Thymus (tissue), 14 donors: ENCODE measurements around the gene ZNF320. TPM values are rescaled to one million over a fixed set of nuclear protein-coding genes. Genes with fewer than 3 reads are reported as not detected.
"Not testable (repeated sequence)": the region's sequence is repeated elsewhere in the genome, so short reads cannot be mapped to it uniquely, and the experiment has no call there.

Experiments
- DNase-seq, 9 donors: peaks; one replicate each; pipeline ENCODE4 v3.0.0-alpha.2; 2013; ENCODE audit warnings: low spot score in 9 of 9, low read depth in 6 of 9, missing footprints in 1 of 9
- H3K27ac ChIP-seq, 2 donors: one replicate each; pipeline ENCODE4 v1.5.1; 2013; ENCODE audit warnings: control low read depth in 1 of 2, low read depth in 1 of 2, low read length in 1 of 2, mild to moderate bottlenecking in 1 of 2, moderate library complexity in 1 of 2
- H3K27me3 ChIP-seq, 2 donors: one replicate each; pipeline ENCODE4 v1.5.1; 2013; ENCODE audit warnings: low read length in 1 of 2; ENCODE audit not compliant: control insufficient read depth in 2 of 2, insufficient read depth in 1 of 2
- H3K36me3 ChIP-seq, 2 donors: one replicate each; pipeline ENCODE4 v1.5.1; 2013; ENCODE audit warnings: low read length in 1 of 2, mild to moderate bottlenecking in 1 of 2, moderate library complexity in 1 of 2; ENCODE audit not compliant: control insufficient read depth in 2 of 2, insufficient read depth in 2 of 2
- H3K4me1 ChIP-seq, 2 donors: one replicate each; pipeline ENCODE4 v1.5.1; 2013; ENCODE audit warnings: low read length in 2 of 2; ENCODE audit not compliant: control insufficient read depth in 2 of 2, insufficient read depth in 2 of 2
- H3K4me3 ChIP-seq, 2 donors: one replicate each; pipeline ENCODE4 v1.5.1; 2013; ENCODE audit warnings: low read length in 2 of 2, control low read depth in 1 of 2, mild to moderate bottlenecking in 1 of 2
- H3K9me3 ChIP-seq, 2 donors: one replicate each; pipeline ENCODE4 v1.5.1; 2013; ENCODE audit warnings: low read length in 1 of 2, mild to moderate bottlenecking in 1 of 2; ENCODE audit not compliant: control insufficient read depth in 2 of 2, insufficient read depth in 1 of 2
- WGBS: extraction: QIAGEN DNeasy Blood & Tissue Kit; methylation state at CpG from one replicate; pipeline ENCODE4 v1.1.7; 2013; 5-methylcytosine and 5-hydroxymethylcytosine counted together
- long read RNA-seq, 10 donors: transcript quantifications; one replicate each; lab custom pipeline, GENCODE V29; 2026
- polyA plus RNA-seq: library from polyadenylated mRNA; stranded (reverse); fragments of 200-250 nt; gene quantifications from one replicate; pipeline ENCODE4 v1.2.3, GENCODE V29; 2013
- total RNA-seq: library from RNA; stranded (reverse); fragments of 120-200 nt; gene quantifications from one replicate; pipeline ENCODE4 v1.2.4, GENCODE V29; 2013
- donor health status: healthy.

Gene ZNF320
- 7.6 TPM for total RNA-seq
- polyA plus RNA-seq: 9.7 TPM
- long read RNA-seq, donor 1: 0 reads
- long read RNA-seq, donor 2: 0 reads
- long read RNA-seq, donor 3, partial matches to known transcripts: 6 of 6 reads
- long read RNA-seq, donor 3, other reads (novel, unspliced or antisense): 0 of 6 reads
- long read RNA-seq, donor 4: 0 reads
- long read RNA-seq, donor 5, partial matches to known transcripts: 0 of 1 reads
- long read RNA-seq, donor 5, other reads (novel, unspliced or antisense): 0 of 1 reads
- long read RNA-seq, donor 6: 0 reads
- long read RNA-seq, donor 7: 0 reads
- long read RNA-seq, donor 8: 0 reads
- long read RNA-seq, donor 9, partial matches to known transcripts: 0 of 1 reads
- long read RNA-seq, donor 9, other reads (novel, unspliced or antisense): 0 of 1 reads
- long read RNA-seq, donor 10: 0 reads

GRCh38 chr19:52897138-52897935, at the start of gene ZNF320:
Gene ZNF320, minus strand, starts transcription at chr19:52897635. Its CDS starts 7,380 bp downstream, at chr19:52890255.
- WGBS: 2% methylated on average over 56 of the region's 56 CpGs
- peaks cover 11 to 13% of the 10 kb centered on the region in 2 donors for H3K4me1 ChIP-seq
- H3K36me3 ChIP-seq: peaks cover 0 to 4% of the 10 kb centered on the region in 2 donors
- peak within 1 kb of the TSS; percentile 87 to 95 for H3K4me3 ChIP-seq
- peak within 1 kb of the TSS; percentile 84 to 89 for H3K27ac ChIP-seq
- H3K9me3 ChIP-seq: peaks cover 0 to 4% of the 10 kb centered on the region in 2 donors
- peak; percentile 77 to 97 (median 92) for DNase-seq
- H3K27me3 ChIP-seq: no peaks in the 10 kb centered on the region

GRCh38 chr19:52946322-52947310, 49.2 kb upstream of the ZNF320 start:
- Histone ChIP-seq H3K4me1 (peaks cover 2 to 11% of the 10 kb centered on the region in 2 donors), H3K4me3 (no peak overlapping the region), H3K27me3 (no peaks in the 10 kb centered on the region), H3K9me3 (peaks cover 7 to 35% of the 10 kb centered on the region in 2 donors), H3K27ac (no peak overlapping the region), H3K36me3 (peaks cover 9 to 10% of the 10 kb centered on the region in 2 donors)
- peak in 1 of 9 donors; percentile 5 for DNase-seq
- 57% methylated on average over 39 of the region's 39 CpGs for WGBS

- WGBS: 81% methylated on average over 24 of the region's 24 CpGs
- H3K9me3 ChIP-seq: peaks cover 6 to 35% of the 10 kb centered on the region in 2 donors
- peaks cover 2 to 11% of the 10 kb centered on the region in 2 donors for H3K4me1 ChIP-seq
- peaks cover 3% of the 10 kb centered on the region in 2 donors for H3K36me3 ChIP-seq
- no peak for DNase-seq
- no peak overlapping the region for H3K27ac ChIP-seq
- no peaks in the 10 kb centered on the region for H3K27me3 ChIP-seq
- no peak overlapping the region for H3K4me3 ChIP-seq
These were observed 48.4 kb upstream of the ZNF320 start for GRCh38 chr19:52945652-52946321.

DNA sequence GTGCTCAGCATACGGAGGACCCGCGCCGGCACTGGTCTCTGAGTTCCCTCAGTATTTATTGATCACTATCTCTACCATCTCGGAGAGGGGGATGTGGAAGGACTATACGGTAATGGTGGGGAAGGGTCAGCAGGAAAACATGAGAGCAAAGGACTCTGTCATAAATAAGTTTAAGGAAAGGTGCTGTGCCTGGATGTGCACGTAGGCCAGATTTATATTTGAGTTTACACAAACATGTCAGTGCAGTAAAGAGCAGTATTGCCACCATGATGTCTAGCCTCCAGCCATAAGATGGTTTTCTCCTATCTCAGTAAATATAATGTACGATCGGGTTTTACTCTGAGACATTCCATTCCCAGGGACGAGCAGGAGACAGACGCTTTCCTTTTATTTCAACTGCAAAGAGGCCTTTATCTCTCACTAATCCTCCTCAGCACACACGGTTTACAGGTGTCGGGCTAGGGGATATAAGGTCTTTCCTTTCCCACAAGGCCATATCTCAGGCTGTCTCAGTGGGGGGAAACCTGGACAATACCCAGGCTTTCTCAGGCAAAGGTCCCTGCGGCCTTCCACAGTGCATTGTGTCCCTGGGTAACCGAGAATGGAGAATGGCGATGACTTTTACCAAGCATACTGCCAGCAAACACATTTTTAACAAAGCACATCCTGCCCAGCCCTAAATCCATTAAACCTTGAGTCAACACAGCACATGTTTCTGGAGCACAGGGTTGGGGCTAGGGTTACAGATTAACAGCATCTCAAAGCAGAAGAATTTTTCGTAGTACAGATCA, 47.5 kb upstream of the ZNF320 start:
- Histone ChIP-seq H3K4me1 (peaks cover 2 to 11% of the 10 kb centered on the region in 2 donors), H3K9me3 (peaks cover 4 to 35% of the 10 kb centered on the region in 2 donors)
- DNase-seq, H3K36me3 ChIP-seq, H3K4me3 ChIP-seq, H3K27ac ChIP-seq, H3K27me3 ChIP-seq: not testable (repeated sequence)
- WGBS: 98% methylated on average over 17 of the region's 17 CpGs

DNA sequence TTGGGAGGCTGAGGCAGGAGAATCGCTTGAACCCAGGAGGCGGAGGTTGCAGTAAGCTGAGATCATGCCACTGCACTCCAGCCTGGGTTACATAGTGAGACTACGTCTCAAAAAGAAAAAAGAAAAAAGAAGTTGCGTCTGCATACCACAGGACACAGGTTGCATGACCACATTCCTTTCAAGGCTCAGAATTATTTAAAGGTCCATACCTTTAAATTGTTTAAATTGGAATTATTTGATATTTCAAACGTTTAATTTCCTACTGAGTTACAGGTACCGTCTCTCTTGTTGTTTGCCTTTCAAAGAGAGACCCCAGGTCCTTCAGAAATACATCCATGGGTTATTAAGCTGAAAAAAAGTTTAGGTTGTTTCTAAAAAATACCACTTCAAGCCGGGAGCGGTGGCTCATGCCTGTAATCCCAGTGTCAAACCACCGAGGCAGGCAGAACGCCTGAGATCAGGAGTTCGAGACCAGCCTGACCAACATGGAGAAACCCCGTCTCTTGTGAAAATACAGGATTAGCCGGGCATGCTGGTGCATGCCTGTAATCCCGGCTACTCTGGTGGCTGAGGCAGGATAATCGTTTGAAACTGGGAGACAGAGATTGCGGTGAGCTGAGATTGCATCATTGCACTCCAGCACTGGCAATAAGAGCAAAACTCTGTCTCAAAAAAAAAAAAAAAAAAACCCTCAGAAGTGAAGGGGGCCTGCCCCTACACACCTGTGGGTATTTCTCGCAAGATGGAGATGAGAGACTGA, 46.6 kb upstream of the ZNF320 start:
- Histone ChIP-seq H3K27ac (no peak overlapping the region), H3K4me3 (no peak overlapping the region), H3K9me3 (peaks cover 4 to 35% of the 10 kb centered on the region in 2 donors), H3K4me1 (peaks cover 2 to 11% of the 10 kb centered on the region in 2 donors), H3K36me3 (no peaks in the 10 kb centered on the region), H3K27me3 (no peaks in the 10 kb centered on the region)
- no peak for DNase-seq
- WGBS: 76% methylated on average over 17 of the region's 17 CpGs

DNA sequence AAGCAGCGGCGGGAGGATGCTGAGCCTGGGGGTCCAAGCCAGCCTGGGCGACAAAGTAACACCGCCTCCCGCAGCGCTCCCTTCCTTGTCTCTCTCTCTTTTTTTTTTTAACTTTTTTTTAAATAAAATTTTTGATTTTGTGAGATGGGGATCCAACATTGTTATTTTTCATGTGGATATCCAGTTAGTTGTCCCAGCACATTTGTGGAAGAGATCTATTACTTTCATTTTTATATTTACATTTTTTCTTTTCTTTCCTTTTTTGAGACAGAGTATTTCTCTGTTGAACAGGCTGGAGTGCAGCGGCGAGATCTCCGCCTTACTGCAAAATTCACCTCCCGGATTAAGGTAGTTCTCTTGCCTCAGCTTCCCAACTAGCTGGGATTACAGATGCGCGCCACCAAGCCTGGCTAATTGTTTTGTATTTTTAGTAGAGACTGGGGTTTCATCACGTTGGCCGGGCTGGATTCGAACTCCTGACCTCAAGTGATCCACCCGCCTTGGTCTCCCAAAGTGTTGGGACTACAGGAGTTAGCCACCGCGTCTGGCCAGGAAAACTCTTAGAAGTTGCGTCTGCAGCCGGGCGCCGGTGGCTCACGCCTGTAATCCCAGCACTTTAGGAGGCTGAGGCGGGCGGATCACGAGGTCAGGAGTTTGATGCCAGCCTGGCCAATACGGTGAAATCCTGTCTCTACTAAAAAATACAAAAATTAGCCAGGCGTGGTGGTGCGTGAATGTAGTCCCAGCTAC, 45.9 kb upstream of the ZNF320 start:
- Histone ChIP-seq H3K9me3 (peaks cover 4 to 27% of the 10 kb centered on the region in 2 donors), H3K4me3 (peak overlapping the region; percentile 61 to 83), H3K4me1 (peaks cover 2 to 11% of the 10 kb centered on the region in 2 donors), H3K27ac (peak overlapping the region in 1 of 2 donors; percentile 77), H3K36me3 (no peaks in the 10 kb centered on the region), H3K27me3 (no peaks in the 10 kb centered on the region)
- no peak for DNase-seq
- WGBS: 64% methylated on average over 29 of the region's 29 CpGs
